GM23338 (cell line): Measurements from ENCODE around the gene RUBCN. TPM values are rescaled to one million over a fixed set of nuclear protein-coding genes. Genes with fewer than 3 reads are reported as not detected.

Source experiments
- ATAC-seq: fragments of 200-7000 bp; cut with Tn5 transposase; 3 replicates; pipeline ENCODE4 v1.9.1; 2020
- DNase-seq: peaks from one replicate; pipeline ENCODE4 v3.0.0-alpha.2; 2015; ENCODE audit warnings: low spot score
- H2AFZ ChIP-seq: fragments of 200-600 bp; sonication (generic); 2 replicates; pipeline ENCODE4 v1.8.0; 2016; ENCODE audit warnings: antibody characterized with exemption, mild to moderate bottlenecking, moderate library complexity
- H3F3A ChIP-seq: fragments of 200-600 bp; sonication (generic); replicated peaks from 2 replicates; pipeline ENCODE4 v1.8.0; 2017; ENCODE audit warnings: antibody characterized with exemption, mixed run types, low read depth
- H3K27ac ChIP-seq: fragments of 200-600 bp; sonication (generic); 2 replicates; pipeline ENCODE4 v1.6.1; 2016; ENCODE audit warnings: low read depth
- H3K27me3 ChIP-seq: fragments of 200-600 bp; sonication (generic); 2 replicates; pipeline ENCODE4 v1.8.0; 2016; ENCODE audit warnings: mild to moderate bottlenecking, mixed run types, moderate library complexity; ENCODE audit not compliant: insufficient read depth
- H3K36me3 ChIP-seq: fragments of 200-600 bp; sonication (generic); 2 replicates; pipeline ENCODE4 v1.8.0; 2016; ENCODE audit warnings: mild to moderate bottlenecking; ENCODE audit not compliant: insufficient read depth
- H3K4me1 ChIP-seq: fragments of 200-600 bp; sonication (generic); 2 replicates; pipeline ENCODE4 v1.8.0; 2016; ENCODE audit warnings: mild to moderate bottlenecking, moderate library complexity; ENCODE audit not compliant: insufficient read depth
- H3K4me2 ChIP-seq: fragments of 200-600 bp; sonication (generic); 2 replicates; pipeline ENCODE4 v1.7.1; 2017; ENCODE audit warnings: mixed run types
- H3K4me3 ChIP-seq: fragments of 200-600 bp; sonication (generic); 2 replicates; pipeline ENCODE4 v1.6.1; 2016; ENCODE audit warnings: mixed run types
- H3K79me2 ChIP-seq: fragments of 200-600 bp; sonication (generic); replicated peaks from 2 replicates; pipeline ENCODE4 v1.8.0; 2017; ENCODE audit warnings: mild to moderate bottlenecking; ENCODE audit not compliant: insufficient read depth
- H3K9me2 ChIP-seq: fragments of 200-600 bp; sonication (generic); 2 replicates; pipeline ENCODE4 v1.8.0; 2017; ENCODE audit not compliant: insufficient read depth
- H4K20me1 ChIP-seq: fragments of 200-600 bp; sonication (generic); replicated peaks from 2 replicates; pipeline ENCODE4 v1.8.0; 2017; ENCODE audit warnings: mild to moderate bottlenecking; ENCODE audit not compliant: insufficient read depth
- H3K27ac Mint-ChIP-seq: 2 replicates; pipeline ENCODE4 v1.8.0; 2020; ENCODE audit warnings: inconsistent platforms, mild to moderate bottlenecking, moderate library complexity, mixed read lengths
- H3K27me3 Mint-ChIP-seq: 3 replicates; pipeline ENCODE4 v1.8.0; 2022; ENCODE audit warnings: low read depth, mild to moderate bottlenecking, moderate library complexity, mixed read lengths, inconsistent platforms; ENCODE audit not compliant: insufficient read depth, poor library complexity
- H3K36me3 Mint-ChIP-seq: 3 replicates; pipeline ENCODE4 v1.8.0; 2021; ENCODE audit warnings: low read depth, mild to moderate bottlenecking, inconsistent platforms, moderate library complexity, mixed read lengths
- H3K4me1 Mint-ChIP-seq: 3 replicates; pipeline ENCODE4 v1.8.0; 2020; ENCODE audit warnings: mild to moderate bottlenecking, inconsistent platforms, mixed read lengths
- H3K4me3 Mint-ChIP-seq: 3 replicates; pipeline ENCODE4 v1.8.0; 2021; ENCODE audit warnings: moderate library complexity, mild to moderate bottlenecking, inconsistent platforms, mixed read lengths
- H3K9me3 Mint-ChIP-seq: 3 replicates; pipeline ENCODE4 v1.8.0; 2020; ENCODE audit warnings: moderate library complexity, mild to moderate bottlenecking, inconsistent platforms, mixed read lengths
- CREB1 ChIP-seq: fragments of 250-450 bp; sonication (Bioruptor Pico); IDR thresholded peaks from 2 replicates; pipeline ENCODE4 v1.5.0; 2020; ENCODE audit warnings: low read depth, mild to moderate bottlenecking, moderate library complexity
- CTCF ChIP-seq, 2 experiments: fragments of 200-600 bp in 1 of 2; sonication (generic) in 1 of 2; conservative IDR thresholded peaks; 2 replicates each; pipeline versions ENCODE4 v1.5.1 to v1.6.1; 2016 to 2017; ENCODE audit warnings: antibody characterized with exemption in 2 of 2, low read depth in 2 of 2, mild to moderate bottlenecking in 2 of 2, moderate library complexity in 1 of 2
- ETS1 ChIP-seq: IDR thresholded peaks from 2 replicates; pipeline ENCODE4 v1.6.1; 2016; ENCODE audit warnings: antibody characterized with exemption
- EZH2 ChIP-seq: fragments of 200-600 bp; sonication (generic); IDR thresholded peaks from one replicate; pipeline ENCODE4 v1.8.0; 2017; ENCODE audit warnings: antibody characterized with exemption, mild to moderate bottlenecking, low read depth; ENCODE audit not compliant: unreplicated experiment
- EZH2phosphoT487 ChIP-seq: fragments of 200-600 bp; sonication (generic); IDR thresholded peaks from one replicate; pipeline ENCODE4 v1.8.1; 2018; ENCODE audit warnings: antibody characterized with exemption; ENCODE audit not compliant: unreplicated experiment
- JUNB ChIP-seq: IDR thresholded peaks from one replicate; pipeline ENCODE4 v1.6.1; 2016; ENCODE audit warnings: antibody characterized with exemption; ENCODE audit not compliant: unreplicated experiment
- NANOG ChIP-seq: IDR thresholded peaks from 2 replicates; pipeline ENCODE4 v1.6.1; 2016; ENCODE audit warnings: antibody characterized with exemption, borderline replicate concordance
- POLR2AphosphoS5 ChIP-seq: IDR thresholded peaks from 2 replicates; pipeline ENCODE4 v1.6.1; 2016; ENCODE audit warnings: antibody characterized with exemption, low read depth
- STAT1 ChIP-seq: IDR thresholded peaks from one replicate; pipeline ENCODE4 v1.6.1; 2016; ENCODE audit warnings: antibody characterized with exemption; ENCODE audit not compliant: unreplicated experiment
- ZNF114 ChIP-seq: fragments of 250-450 bp; sonication (Bioruptor Pico); IDR thresholded peaks from 2 replicates; pipeline ENCODE4 v1.5.0; 2020; ENCODE audit warnings: mild to moderate bottlenecking, moderate library complexity
- ZNF331 ChIP-seq: fragments of 250-450 bp; sonication (Bioruptor Pico); IDR thresholded peaks from 2 replicates; pipeline ENCODE4 v1.5.0; 2020; ENCODE audit warnings: low read depth, mild to moderate bottlenecking, moderate library complexity
- ZNF462 ChIP-seq: fragments of 250-450 bp; sonication (Bioruptor Pico); IDR thresholded peaks from 2 replicates; pipeline ENCODE4 v1.5.0; 2020; ENCODE audit warnings: mild to moderate bottlenecking, moderate library complexity
- polyA plus RNA-seq: library from polyadenylated mRNA; unstranded; fragments of >200 nt; fragmentation: Nextera tagmentation; extraction: Ambion mirVana; gene quantifications from 2 replicates; pipeline ENCODE4 v1.2.1, GENCODE V29; 2016
- total RNA-seq: library from RNA; depleted of rRNA; stranded (reverse); fragments of >200 nt; shearing (Covaris generic); gene quantifications from 2 replicates; pipeline ENCODE4 v1.2.3, GENCODE V29; 2014

The RUBCN gene
- total and polyA plus RNA-seq, 2 experiments from 2014 or later, result 13.1 to 33.2 TPM

GRCh38 chr3:197687570-197687969 is 49.1 kb downstream of the RUBCN start:
- H3K9me3 Mint-ChIP-seq, result no peaks in the 10 kb centered on the region
- Histone ChIP-seq H3K4me2 (no peak overlapping the region), H3K4me3 (no peak overlapping the region), H3K79me2 (no peaks in the 10 kb centered on the region), H3K36me3 (0 out of 2 replicates have a peak, but pooled peaks cover 4% of the 10 kb centered on the region), H3K9me2 (no peaks in the 10 kb centered on the region), H3F3A (no peaks in the 10 kb centered on the region), H4K20me1 (no peaks in the 10 kb centered on the region), H2AFZ (no peak overlapping the region), H3K4me1 (no peaks in the 10 kb centered on the region), H3K27me3 (no peaks in the 10 kb centered on the region), H3K27ac (no peak overlapping the region)
- no peak overlapping the region for H3K4me3 Mint-ChIP-seq
- TF ChIP-seq ZNF114 (CRISPR knock-in tag) (no peak), EZH2phosphoT487 (no peak), ETS1 (no peak), STAT1 (no peak)
- H3K4me1 Mint-ChIP-seq, result peaks cover 11% of the 10 kb centered on the region; the same call in 2 of the 3 replicates
- DNase-seq, result no peak
- H3K36me3 Mint-ChIP-seq, result peaks cover 6% of the 10 kb centered on the region
- no peak overlapping the region for H3K27ac Mint-ChIP-seq
- H3K27me3 Mint-ChIP-seq, result peaks cover under 1% of the 10 kb centered on the region
- ATAC-seq, result no peak

- Histone ChIP-seq H3K27ac (no peak overlapping the region), H3K4me1 (no peaks in the 10 kb centered on the region), H2AFZ (no peak overlapping the region), H3K4me3 (no peak overlapping the region), H3K4me2 (no peak overlapping the region), H3K79me2 (no peaks in the 10 kb centered on the region), H3F3A (no peaks in the 10 kb centered on the region), H3K36me3 (no peaks in the 10 kb centered on the region), H3K27me3 (no peaks in the 10 kb centered on the region), H4K20me1 (no peaks in the 10 kb centered on the region), H3K9me2 (no peaks in the 10 kb centered on the region)
- peaks cover 6% of the 10 kb centered on the region; the same call in 2 of the 3 replicates for H3K4me1 Mint-ChIP-seq
- peaks cover 1% of the 10 kb centered on the region for H3K27me3 Mint-ChIP-seq
- no peak overlapping the region for H3K4me3 Mint-ChIP-seq
- no peak overlapping the region for H3K27ac Mint-ChIP-seq
- no peak for DNase-seq
- peaks cover 12% of the 10 kb centered on the region for H3K36me3 Mint-ChIP-seq
- no peak for ATAC-seq
- no peaks in the 10 kb centered on the region for H3K9me3 Mint-ChIP-seq
- no peak for TF ChIP-seq ETS1
- TF ChIP-seq CREB1 (CRISPR knock-in tag), result no peak
- no peak for TF ChIP-seq JUNB
- TF ChIP-seq CTCF (conservative IDR thresholded peaks at IDR 0.05; ENCODE audit: low read depth in 2 of 2), result no peak
- TF ChIP-seq ZNF462 (CRISPR knock-in tag), result no peak
- TF ChIP-seq STAT1, result no peak
- no peak for TF ChIP-seq POLR2AphosphoS5
- TF ChIP-seq ZNF114 (CRISPR knock-in tag), result no peak
- no peak for TF ChIP-seq NANOG
- no peak for TF ChIP-seq EZH2
- no peak for TF ChIP-seq ZNF331 (CRISPR knock-in tag)
These were observed 49.8 kb downstream of the RUBCN start for GRCh38 chr3:197686899-197687298.
